Omental fat pad (tissue), 4 donors: Measurements from ENCODE around the gene TMEM9. TPM values are rescaled to one million over a fixed set of nuclear protein-coding genes. Genes with fewer than 3 reads are reported as not detected.
A peak's percentile ranks its signal among the peaks of the same experiment; 100 is the strongest.

ENCODE experiments used
- ATAC-seq: fragments of 150-250 bp; one replicate; pipeline ENCODE4 v1.9.1; 2016; ENCODE audit warnings: mild to moderate bottlenecking, moderate library complexity; ENCODE audit not compliant: low FRiP score
- DNase-seq: peaks from one replicate; pipeline ENCODE4 v3.0.0-alpha.2; 2019; ENCODE audit warnings: low spot score
- CTCF ChIP-seq, 3 donors: fragments of 450-650 bp; IDR thresholded peaks; one replicate each; pipeline ENCODE4 v1.5.1; 2016 to 2017; ENCODE audit warnings: antibody characterized with exemption in 3 of 3, mild to moderate bottlenecking in 3 of 3, moderate library complexity in 2 of 3
- total RNA-seq, 4 donors: library from RNA; depleted of rRNA; stranded (reverse); fragments of >200 nt; gene quantifications; one replicate each; pipeline ENCODE4 v1.1.0, GENCODE V29; 2016

Gene TMEM9
- total RNA-seq, 4 donors from 2014 or later, result 26.2 to 53.8 (median 45.7) TPM

DNA sequence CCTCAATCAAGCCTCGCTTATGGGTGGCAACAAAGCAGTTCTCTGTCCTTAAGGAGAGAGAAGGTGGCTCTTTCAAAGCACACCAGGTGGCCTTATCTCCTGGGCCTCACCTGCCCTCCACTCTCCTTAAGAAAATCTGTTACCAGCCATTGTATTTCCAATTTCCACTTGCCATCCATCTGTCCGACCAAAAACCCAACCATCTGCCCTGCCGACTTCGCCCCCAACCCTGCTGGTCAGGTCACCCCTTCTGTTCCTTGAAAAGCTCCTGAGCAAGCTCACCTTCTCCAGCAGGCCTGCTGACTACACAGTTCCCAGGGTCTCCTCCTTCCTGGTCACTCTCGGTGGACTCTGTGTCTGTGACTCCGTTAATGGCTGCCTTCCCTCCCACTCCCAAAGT lies 35.7 kb upstream of the TMEM9 start:
- ATAC-seq, result no peak
- DNase-seq, result no peak
- TF ChIP-seq CTCF (IDR thresholded peaks at IDR 0.05), result no peak

DNA sequence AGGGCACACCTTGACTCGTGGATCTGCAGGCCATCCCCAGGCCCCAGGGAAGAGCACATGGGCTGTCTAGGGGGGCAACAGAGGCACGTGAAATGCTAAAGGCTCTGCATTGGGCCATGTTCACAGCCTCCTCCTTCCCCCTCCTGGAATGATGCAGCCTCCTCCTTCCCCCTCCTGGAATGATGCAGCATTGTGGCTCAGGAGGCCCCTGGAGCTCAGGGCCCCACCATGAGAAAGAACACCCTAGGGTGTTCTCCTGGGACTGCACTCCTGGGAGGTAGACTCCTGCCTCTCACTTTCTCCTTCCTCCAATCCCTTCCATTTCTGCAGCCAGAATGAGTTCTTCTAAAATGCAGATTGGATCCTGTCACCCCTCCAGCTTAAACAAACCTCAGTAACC lies 34.8 kb upstream of the TMEM9 start:
- ATAC-seq (no peak), DNase-seq (no peak)
- TF ChIP-seq CTCF (IDR thresholded peaks at IDR 0.05), result no peak

GRCh38 chr1:201186192-201186591 lies 31.9 kb upstream of the TMEM9 start:
- no peak for ATAC-seq
- no peak for TF ChIP-seq CTCF (IDR thresholded peaks at IDR 0.05)
- no peak for DNase-seq

DNA sequence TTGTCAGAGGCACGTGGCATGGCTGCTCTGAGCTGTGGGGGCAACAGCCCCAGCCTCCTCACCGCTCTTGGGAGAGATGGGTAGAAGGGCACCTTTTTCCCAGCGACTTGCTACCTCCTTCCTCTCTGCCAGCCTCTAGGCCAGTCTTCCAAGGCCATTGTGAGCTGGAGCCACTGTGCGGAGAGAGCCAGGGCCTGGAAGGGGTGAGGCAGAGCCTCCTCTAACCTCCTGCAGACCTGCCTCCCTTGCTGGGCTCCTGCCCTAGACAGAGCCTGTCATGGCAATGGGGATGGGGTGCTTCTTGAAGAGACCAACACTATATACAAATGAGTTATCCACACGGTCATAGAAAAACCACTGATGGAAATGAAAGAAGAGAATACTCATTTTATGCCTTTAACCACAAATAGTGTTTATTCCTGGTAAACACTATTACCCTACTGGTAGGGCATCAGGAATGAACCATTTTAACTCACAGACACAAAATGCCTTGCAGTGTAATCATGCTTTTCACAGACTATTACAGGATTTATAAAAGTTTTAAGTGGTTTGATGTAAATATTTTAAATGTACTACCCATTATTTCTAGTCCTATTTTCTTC lies 31.4 kb upstream of the TMEM9 start:
- DNase-seq (no peak), ATAC-seq (no peak)
- TF ChIP-seq CTCF (IDR thresholded peaks at IDR 0.05), result no peak

DNA sequence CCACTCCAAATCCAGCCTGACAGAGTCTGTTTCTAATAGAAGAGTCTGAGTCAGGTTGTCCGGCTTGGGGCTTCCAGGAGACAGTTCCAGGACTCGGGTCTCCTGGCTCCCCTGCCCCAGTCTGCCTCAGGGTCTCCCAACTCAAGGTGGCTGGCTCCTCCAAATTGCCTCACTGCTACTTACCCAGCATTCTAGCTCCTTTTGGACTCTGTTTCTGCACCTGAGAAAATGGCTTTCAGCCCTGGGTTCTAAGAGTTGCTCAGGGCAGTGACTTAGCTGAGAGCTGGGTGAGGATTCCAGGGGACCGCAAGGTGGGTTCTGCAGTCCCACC lies 30.8 kb upstream of the TMEM9 start:
- ATAC-seq, result no peak
- no peak for DNase-seq
- TF ChIP-seq CTCF (IDR thresholded peaks at IDR 0.05), result no peak

- TF ChIP-seq CTCF (IDR thresholded peaks at IDR 0.05), result no peak
- DNase-seq (no peak), ATAC-seq (peak; percentile 90)
Measured at GRCh38 chr1:201184307-201185122, 30.2 kb upstream of the TMEM9 start.

GRCh38 chr1:201183753-201184152 lies 29.5 kb upstream of the TMEM9 start:
- ATAC-seq (no peak), DNase-seq (no peak)
- no peak for TF ChIP-seq CTCF (IDR thresholded peaks at IDR 0.05)
